Esophagus squamous epithelium (tissue), 5 donors: ENCODE measurements around the gene PSMB7. TPM values are rescaled to one million over a fixed set of nuclear protein-coding genes. Genes with fewer than 3 reads are reported as not detected.

Source experiments
- DNase-seq: peaks from one replicate; lab custom pipeline; 2025; lab: John Stamatoyannopoulos, UW
- H3K27ac ChIP-seq, 4 donors: fragments of 200-600 bp; sonication (generic); one replicate each; pipeline ENCODE4 v1.5.1; 2016 to 2019; ENCODE audit warnings: mild to moderate bottlenecking in 1 of 4
- H3K27me3 ChIP-seq, 4 donors: fragments of 200-600 bp; sonication (generic); 1 replicate in 3 of 4; 2 replicates in 1 of 4; pipeline versions ENCODE4 v1.5.1 to v1.6.0; 2017 to 2021; ENCODE audit warnings: antibody characterized with exemption in 1 of 4
- H3K36me3 ChIP-seq, 3 donors: fragments of 200-600 bp; sonication (generic); one replicate each; pipeline ENCODE4 v1.5.1; 2016 to 2019
- H3K4me1 ChIP-seq, 3 donors: fragments of 200-600 bp; sonication (generic); one replicate each; pipeline ENCODE4 v1.5.1; 2017 to 2019
- H3K4me3 ChIP-seq, 4 donors: fragments of 200-600 bp; sonication (generic); 1 replicate in 3 of 4; 2 replicates in 1 of 4; pipeline ENCODE4 v1.5.1; 2016 to 2019; ENCODE audit warnings: mild to moderate bottlenecking in 2 of 4, moderate library complexity in 1 of 4
- H3K9me3 ChIP-seq, 3 donors: fragments of 200-600 bp; sonication (generic); one replicate each; pipeline ENCODE4 v1.5.1; 2016 to 2019
- CTCF ChIP-seq, 6 experiments: fragments of 450-650 bp in 4 of 6; fragments of 200-600 bp in 2 of 6; sonication (generic) in 2 of 6; IDR thresholded peaks; one replicate each; pipeline ENCODE4 v1.5.1; 2016 to 2019; ENCODE audit warnings: antibody characterized with exemption in 6 of 6, mild to moderate bottlenecking in 4 of 6, moderate library complexity in 4 of 6
- POLR2A ChIP-seq, 4 donors: fragments of 450-650 bp; IDR thresholded peaks; one replicate each; pipeline ENCODE4 v1.6.1; 2017; ENCODE audit warnings: antibody characterized with exemption in 4 of 4, mild to moderate bottlenecking in 4 of 4, moderate library complexity in 3 of 4
- WGBS, 2 donors: methylation state at CpG; one replicate each; pipeline ENCODE4 v1.1.5; 2018; 5-methylcytosine and 5-hydroxymethylcytosine counted together
- intact Hi-C: fragments of 100-400 bp; cut with DNase I; formaldehyde crosslinking; loops from one replicate; pipeline ENCODE4 v1.15.0; 2022
- total RNA-seq, 4 donors: library from RNA; depleted of rRNA; stranded (reverse); fragments of >200 nt; gene quantifications; one replicate each; pipeline ENCODE4 v1.1.0, GENCODE V29; 2016
- donor health status: DM: yes; HTN: yes; CAD: no.

The PSMB7 gene
- total RNA-seq, 4 donors from 2014 or later, result 114 to 229 (median 170) TPM

GRCh38 chr9:124450241-124450924, 35.1 kb upstream of the PSMB7 start, which contains the start of gene ADGRD2:
TSS of gene ADGRD2 (plus strand) at chr9:124450451. CDS start at chr9:124451667, 1,216 bp downstream.
- Histone ChIP-seq H3K4me3 (peak within 1 kb of the TSS in 2 of 4 donors; percentile 16 to 37), H3K4me1 (peaks cover 0 to 38% (median 11%) of the 10 kb centered on the region in 3 donors), H3K27ac (no peak within 1 kb of the TSS), H3K9me3 (no peaks in the 10 kb centered on the region), H3K36me3 (no peaks in the 10 kb centered on the region), H3K27me3 (peaks cover 2 to 88% (median 6%) of the 10 kb centered on the region in 4 donors)
- 11 to 14% methylated on average over 14 to 17 of the region's 41 CpGs for WGBS, 2 donors
- TF ChIP-seq CTCF (IDR thresholded peaks at IDR 0.05) (no peak), POLR2A (IDR thresholded peaks at IDR 0.05) (no peak)
- no peak for DNase-seq
- intact Hi-C loops, result no loop called here

- Histone ChIP-seq H3K9me3 (no peaks in the 10 kb centered on the region), H3K36me3 (no peaks in the 10 kb centered on the region), H3K4me1 (peaks cover 0 to 38% (median 11%) of the 10 kb centered on the region in 3 donors), H3K4me3 (no peak overlapping the region), H3K27ac (no peak overlapping the region), H3K27me3 (peaks cover 2 to 81% (median 6%) of the 10 kb centered on the region in 4 donors)
- intact Hi-C loops, result no loop called here
- no peak for DNase-seq
- no peak for TF ChIP-seq POLR2A (IDR thresholded peaks at IDR 0.05)
- no peak for TF ChIP-seq CTCF (IDR thresholded peaks at IDR 0.05)
- 46 to 73% methylated on average over 2 to 8 of the region's 13 CpGs for WGBS, 2 donors
Measured at GRCh38 chr9:124449381-124450151, 34.3 kb upstream of the PSMB7 start.

GRCh38 chr9:124448019-124448418, 32.8 kb upstream of the PSMB7 start:
- Histone ChIP-seq H3K9me3 (no peaks in the 10 kb centered on the region), H3K4me1 (peaks cover 0 to 33% (median 5%) of the 10 kb centered on the region in 3 donors), H3K27me3 (peaks cover 2 to 66% (median 5%) of the 10 kb centered on the region in 4 donors), H3K36me3 (no peaks in the 10 kb centered on the region), H3K27ac (no peak overlapping the region), H3K4me3 (no peak overlapping the region)
- intact Hi-C loops, result no loop called here
- TF ChIP-seq CTCF (IDR thresholded peaks at IDR 0.05) (no peak), POLR2A (IDR thresholded peaks at IDR 0.05) (no peak)
- DNase-seq, result no peak
- 79% methylated on average over 4 of the region's 7 CpGs; no CpG with 5 or more reads in 1 of the 2 donors for WGBS, 2 donors

GRCh38 chr9:124447297-124447661, 32.0 kb upstream of the PSMB7 start:
- 65 to 68% methylated on average over 4 of the region's 4 CpGs for WGBS, 2 donors
- Histone ChIP-seq H3K9me3 (no peaks in the 10 kb centered on the region), H3K4me3 (no peak overlapping the region), H3K4me1 (peaks cover 0 to 26% (median 4%) of the 10 kb centered on the region in 3 donors), H3K27ac (no peak overlapping the region), H3K36me3 (no peaks in the 10 kb centered on the region), H3K27me3 (peaks cover 0 to 58% (median 2%) of the 10 kb centered on the region in 4 donors)
- no peak for TF ChIP-seq POLR2A (IDR thresholded peaks at IDR 0.05)
- TF ChIP-seq CTCF (IDR thresholded peaks at IDR 0.05), result no peak
- no peak for DNase-seq
- intact Hi-C loops, result no loop called here

GRCh38 chr9:124444166-124444565, 28.9 kb upstream of the PSMB7 start:
- peaks cover 0 to 6% (median 0%) of the 10 kb centered on the region in 3 donors for H3K4me1 ChIP-seq
- intact Hi-C loops, result no loop called here
- no peaks in the 10 kb centered on the region for H3K36me3 ChIP-seq
- H3K27ac ChIP-seq, result peak overlapping the region in 3 of 4 donors; percentile 18 to 55 (median 37)
- no peak overlapping the region for H3K4me3 ChIP-seq
- peaks cover 0 to 47% (median 0%) of the 10 kb centered on the region in 4 donors for H3K27me3 ChIP-seq
- 53 to 55% methylated on average over 3 of the region's 3 CpGs for WGBS, 2 donors
- H3K9me3 ChIP-seq, result no peaks in the 10 kb centered on the region
- TF ChIP-seq POLR2A (IDR thresholded peaks at IDR 0.05) (no peak), CTCF (IDR thresholded peaks at IDR 0.05) (no peak)
- no peak for DNase-seq
